HepG2 (cell line): ENCODE results near the gene C12orf43. TPM values are rescaled to one million over a fixed set of nuclear protein-coding genes. Genes with fewer than 3 reads are reported as not detected.

Experiments used
- BRF2 ChIP-seq: sonication (generic); formaldehyde crosslinking; IDR thresholded peaks from 2 replicates; pipeline ENCODE4 v1.8.1; 2022; ENCODE audit warnings: mild to moderate bottlenecking, missing genetic modification reagents
- CCAR2 ChIP-seq: fragments of 200-400 bp; formaldehyde crosslinking; optimal IDR thresholded peaks from 2 replicates; pipeline ENCODE3; 2018; ENCODE audit warnings: low read depth, mild to moderate bottlenecking, low read length, moderate library complexity
- FOXA3 ChIP-seq: IDR thresholded peaks from 2 replicates; pipeline ENCODE4 v1.6.1; 2016; ENCODE audit warnings: missing genetic modification reagents, missing compliant biosample characterization
- FOXK1 ChIP-seq: sonication (generic); formaldehyde crosslinking; IDR thresholded peaks from 2 replicates; pipeline ENCODE4 v1.4.0; 2020; ENCODE audit warnings: low read depth, missing genetic modification reagents, borderline replicate concordance
- LBX2 ChIP-seq: sonication (generic); formaldehyde crosslinking; IDR thresholded peaks from 2 replicates; pipeline ENCODE4 v1.5.0; 2020; ENCODE audit warnings: missing genetic modification reagents, mild to moderate bottlenecking, borderline replicate concordance
- NKX3-1 ChIP-seq: sonication (generic); formaldehyde crosslinking; IDR thresholded peaks from 2 replicates; pipeline ENCODE4 v1.5.0; 2020; ENCODE audit warnings: missing genetic modification reagents
- POLR2A ChIP-seq, 2 experiments: IDR thresholded peaks; 2 replicates each; pipeline ENCODE4 v1.6.1; 2011; ENCODE audit warnings: low read depth in 2 of 2, low read length in 2 of 2, mild to moderate bottlenecking in 1 of 2, moderate library complexity in 1 of 2; ENCODE audit not compliant: insufficient read depth in 1 of 2
- RBM22 ChIP-seq: fragments of 200-400 bp; formaldehyde crosslinking; optimal IDR thresholded peaks from 2 replicates; pipeline ENCODE3; 2017; ENCODE audit warnings: mild to moderate bottlenecking, low read length, moderate library complexity
- RFX5 ChIP-seq: IDR thresholded peaks from 2 replicates; pipeline ENCODE4 v1.6.1; 2011; ENCODE audit warnings: low read depth, low read length, improper control_type of control experiment
- STAT6 ChIP-seq: sonication (generic); formaldehyde crosslinking; IDR thresholded peaks from 2 replicates; pipeline ENCODE4 v1.4.0; 2020; ENCODE audit warnings: missing genetic modification reagents, mild to moderate bottlenecking, borderline replicate concordance
- TEAD2 ChIP-seq: sonication (generic); formaldehyde crosslinking; IDR thresholded peaks from 2 replicates; pipeline ENCODE4 v1.9.0; 2021; ENCODE audit warnings: missing genetic modification reagents
- ZNF224 ChIP-seq: sonication (generic); formaldehyde crosslinking; IDR thresholded peaks from 2 replicates; pipeline ENCODE4 v1.5.0; 2020; ENCODE audit warnings: mild to moderate bottlenecking, missing genetic modification reagents
- ZNF253 ChIP-seq: sonication (generic); formaldehyde crosslinking; IDR thresholded peaks from 2 replicates; pipeline ENCODE4 v1.8.0; 2022; ENCODE audit warnings: mild to moderate bottlenecking, missing genetic modification reagents, borderline replicate concordance
- ZNF318 ChIP-seq: sonication (generic); formaldehyde crosslinking; IDR thresholded peaks from 2 replicates; pipeline ENCODE4 v1.4.0; 2020; ENCODE audit warnings: mild to moderate bottlenecking, missing genetic modification reagents
- ZNF724P ChIP-seq: sonication (generic); formaldehyde crosslinking; IDR thresholded peaks from 2 replicates; pipeline ENCODE4 v1.8.0; 2022; ENCODE audit warnings: missing genetic modification reagents, borderline replicate concordance
- ZNF746 ChIP-seq: sonication (generic); formaldehyde crosslinking; IDR thresholded peaks from 2 replicates; pipeline ENCODE4 v1.8.0; 2022; ENCODE audit warnings: mild to moderate bottlenecking, missing genetic modification reagents
- polyA plus RNA-seq, 8 experiments: library from polyadenylated mRNA; depleted of rRNA in 3 of 8; stranded (reverse) in 7 of 8; unstranded in 1 of 8; fragments of >200 nt; fragmentation: Illumina TruSeq in 4 of 8; extraction: Trizol in 4 of 8; gene quantifications; 2 replicates each; pipeline versions ENCODE4 v1.2.1 to v1.2.3, GENCODE V29; 2011 to 2016; ENCODE audit warnings: low read depth in 4 of 8, missing spikeins in 1 of 8, mixed read lengths in 1 of 8; ENCODE audit not compliant: insufficient read depth in 1 of 8
- total RNA-seq, 5 experiments: library from RNA; depleted of rRNA; stranded (reverse); fragments of >200 nt; fragmentation: Illumina TruSeq; extraction: Trizol; gene quantifications; 2 replicates each; pipeline ENCODE4 v1.2.3, GENCODE V29; 2016; ENCODE audit warnings: low read depth in 1 of 5
- TF ChIP-seq, protein P1 (sequence below): IDR thresholded peaks from 2 replicates; pipeline ENCODE4 v1.6.1; 2012; ENCODE audit warnings: inconsistent platforms

The C12orf43 gene
- total and polyA plus RNA-seq, 2 of the 13 experiments (the other 11 are each of a cell fraction or from before 2014, with no cell fraction given), result 7.9 to 11.1 TPM

GRCh38 chr12:121025442-121026226, 9.3 kb upstream of the C12orf43 start (continued):
- TF ChIP-seq ZNF318 (no peak), RFX5 (no peak), FOXK1 (CRISPR knock-in tag) (no peak; the same call in 1 of the 2 replicates), CCAR2 (no peak), NKX3-1 (no peak), ZNF724P (CRISPR knock-in tag) (no peak), RBM22 (no peak), ZNF253 (CRISPR knock-in tag) (no peak), POLR2A (IDR thresholded peaks at IDR 0.05; ENCODE audit: insufficient read depth in 1 of 2, low read depth in 2 of 2, low read length in 2 of 2) (peak in 1 of 2 experiments; percentile 20; a peak in 1 of 4 replicates), BRF2 (CRISPR knock-in tag) (no peak), STAT6 (CRISPR knock-in tag) (no peak), LBX2 (CRISPR knock-in tag) (no peak), ZNF746 (CRISPR knock-in tag) (no peak), TEAD2 (CRISPR knock-in tag) (no peak), FOXA3 (peak; percentile 52; the same call in 1 of the 2 replicates), ZNF224 (CRISPR knock-in tag) (no peak)
- TF ChIP-seq, protein P1, sequence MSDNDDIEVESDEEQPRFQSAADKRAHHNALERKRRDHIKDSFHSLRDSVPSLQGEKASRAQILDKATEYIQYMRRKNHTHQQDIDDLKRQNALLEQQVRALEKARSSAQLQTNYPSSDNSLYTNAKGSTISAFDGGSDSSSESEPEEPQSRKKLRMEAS, result 0 out of 2 replicates have a peak, but pooled peaks have one; percentile 32
